Omental fat pad (tissue), 4 donors: Measurements from ENCODE around the gene AKT1. TPM values are rescaled to one million over a fixed set of nuclear protein-coding genes. Genes with fewer than 3 reads are reported as not detected.

ENCODE experiments used
- ATAC-seq: fragments of 150-250 bp; one replicate; pipeline ENCODE4 v1.9.1; 2016; ENCODE audit warnings: mild to moderate bottlenecking, moderate library complexity; ENCODE audit not compliant: low FRiP score
- DNase-seq: peaks from one replicate; pipeline ENCODE4 v3.0.0-alpha.2; 2019; ENCODE audit warnings: low spot score
- total RNA-seq, 4 donors: library from RNA; depleted of rRNA; stranded (reverse); fragments of >200 nt; gene quantifications; one replicate each; pipeline ENCODE4 v1.1.0, GENCODE V29; 2016
- TF ChIP-seq, protein P1 (sequence below), 3 donors: fragments of 450-650 bp; IDR thresholded peaks; one replicate each; pipeline ENCODE4 v1.5.1; 2016 to 2017; ENCODE audit warnings: antibody characterized with exemption in 3 of 3, mild to moderate bottlenecking in 3 of 3, moderate library complexity in 2 of 3

Gene AKT1
- total RNA-seq, 4 donors from 2014 or later: 104 to 121 (median 107) TPM

GRCh38 chr14:104772707-104773504 lies 22.6 kb downstream of the AKT1 start:
- ATAC-seq (no peak), DNase-seq (no peak)
- TF ChIP-seq, protein P1, sequence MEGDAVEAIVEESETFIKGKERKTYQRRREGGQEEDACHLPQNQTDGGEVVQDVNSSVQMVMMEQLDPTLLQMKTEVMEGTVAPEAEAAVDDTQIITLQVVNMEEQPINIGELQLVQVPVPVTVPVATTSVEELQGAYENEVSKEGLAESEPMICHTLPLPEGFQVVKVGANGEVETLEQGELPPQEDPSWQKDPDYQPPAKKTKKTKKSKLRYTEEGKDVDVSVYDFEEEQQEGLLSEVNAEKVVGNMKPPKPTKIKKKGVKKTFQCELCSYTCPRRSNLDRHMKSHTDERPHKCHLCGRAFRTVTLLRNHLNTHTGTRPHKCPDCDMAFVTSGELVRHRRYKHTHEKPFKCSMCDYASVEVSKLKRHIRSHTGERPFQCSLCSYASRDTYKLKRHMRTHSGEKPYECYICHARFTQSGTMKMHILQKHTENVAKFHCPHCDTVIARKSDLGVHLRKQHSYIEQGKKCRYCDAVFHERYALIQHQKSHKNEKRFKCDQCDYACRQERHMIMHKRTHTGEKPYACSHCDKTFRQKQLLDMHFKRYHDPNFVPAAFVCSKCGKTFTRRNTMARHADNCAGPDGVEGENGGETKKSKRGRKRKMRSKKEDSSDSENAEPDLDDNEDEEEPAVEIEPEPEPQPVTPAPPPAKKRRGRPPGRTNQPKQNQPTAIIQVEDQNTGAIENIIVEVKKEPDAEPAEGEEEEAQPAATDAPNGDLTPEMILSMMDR (IDR thresholded peaks at IDR 0.05): no peak

- DNase-seq (no peak), ATAC-seq (no peak)
- TF ChIP-seq, protein P1 (IDR thresholded peaks at IDR 0.05): no peak
Observed at GRCh38 chr14:104771918-104772706, 23.4 kb downstream of the AKT1 start.

GRCh38 chr14:104771374-104771773 lies 24.2 kb downstream of the AKT1 start:
- ATAC-seq (no peak), DNase-seq (no peak)
- TF ChIP-seq, protein P1 (IDR thresholded peaks at IDR 0.05): no peak

- ATAC-seq (no peak), DNase-seq (no peak)
- TF ChIP-seq, protein P1 (IDR thresholded peaks at IDR 0.05): no peak
Observed at GRCh38 chr14:104770851-104771272, 24.7 kb downstream of the AKT1 start.

DNA sequence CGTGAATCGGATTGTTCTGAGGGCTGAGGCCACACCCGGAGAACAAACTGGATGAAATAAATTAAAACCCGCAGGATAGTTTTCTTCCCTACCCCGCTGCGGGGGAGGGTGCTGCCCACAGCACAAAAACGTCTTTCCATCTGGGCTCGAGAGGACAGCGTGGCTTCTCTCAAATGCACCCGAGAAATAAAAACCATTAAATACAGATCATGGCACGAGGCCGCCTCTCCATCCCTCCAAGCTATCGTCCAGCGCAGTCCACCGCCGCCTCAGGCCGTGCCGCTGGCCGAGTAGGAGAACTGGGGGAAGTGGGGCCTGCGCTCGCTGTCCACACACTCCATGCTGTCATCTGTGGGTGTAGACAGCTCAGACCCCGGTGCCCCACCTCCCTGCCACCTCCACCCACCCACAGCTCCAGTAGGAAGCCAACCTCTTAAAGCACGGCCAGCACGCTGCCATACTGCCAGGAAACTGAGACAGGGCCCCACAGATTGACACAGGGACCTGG lies 25.4 kb downstream of the AKT1 start:
- DNase-seq (no peak), ATAC-seq (no peak)
- TF ChIP-seq, protein P1 (IDR thresholded peaks at IDR 0.05): no peak

- TF ChIP-seq, protein P1 (IDR thresholded peaks at IDR 0.05): no peak
- ATAC-seq: no peak
- DNase-seq: no peak
Observed at GRCh38 chr14:104769324-104770071, 26.1 kb downstream of the AKT1 start.
